RWPE1 (cell line): ENCODE data around the gene ACAA1.

Experiments
- CTCF ChIA-PET: fragments of 350-600 bp; sonication (Branson Sonifier 250); formaldehyde crosslinking; extraction: SDS; loops from one replicate; lab custom pipeline; 2021; lab: Yijun Ruan, JAX
- POLR2A ChIA-PET: fragments of 400-600 bp; formaldehyde crosslinking; extraction: SDS; loops from one replicate; lab custom pipeline; 2020; ENCODE audit warnings: antibody characterized with exemption; ENCODE audit not compliant: low non-redundant PET; lab: Yijun Ruan, JAX
- DNase-seq: peaks from one replicate; pipeline ENCODE4 v3.0.0; 2012; ENCODE audit warnings: low spot score
- H3K27ac ChIP-seq: fragments of 450-650 bp; 2 replicates; pipeline ENCODE4 v1.5.1; 2017
- TF ChIP-seq, protein P1 (sequence below): fragments of 450-650 bp; conservative IDR thresholded peaks from 2 replicates; pipeline ENCODE4 v1.5.1; 2017; ENCODE audit warnings: low read depth, mild to moderate bottlenecking

ACAA1 gene

GRCh38 chr3:38109580-38110313, 27.2 kb downstream of the ACAA1 start:
- DNase-seq = no peak
- CTCF ChIA-PET = interaction anchor here (0.6 to 0.7 kb wide), 2 partner anchors 14 to 142 kb away, joined by 3 read pairs; no protein-coding TSS in a partner anchor
- POLR2A ChIA-PET = no interaction called here
- no peak overlapping the region for H3K27ac ChIP-seq
- TF ChIP-seq, protein P1, sequence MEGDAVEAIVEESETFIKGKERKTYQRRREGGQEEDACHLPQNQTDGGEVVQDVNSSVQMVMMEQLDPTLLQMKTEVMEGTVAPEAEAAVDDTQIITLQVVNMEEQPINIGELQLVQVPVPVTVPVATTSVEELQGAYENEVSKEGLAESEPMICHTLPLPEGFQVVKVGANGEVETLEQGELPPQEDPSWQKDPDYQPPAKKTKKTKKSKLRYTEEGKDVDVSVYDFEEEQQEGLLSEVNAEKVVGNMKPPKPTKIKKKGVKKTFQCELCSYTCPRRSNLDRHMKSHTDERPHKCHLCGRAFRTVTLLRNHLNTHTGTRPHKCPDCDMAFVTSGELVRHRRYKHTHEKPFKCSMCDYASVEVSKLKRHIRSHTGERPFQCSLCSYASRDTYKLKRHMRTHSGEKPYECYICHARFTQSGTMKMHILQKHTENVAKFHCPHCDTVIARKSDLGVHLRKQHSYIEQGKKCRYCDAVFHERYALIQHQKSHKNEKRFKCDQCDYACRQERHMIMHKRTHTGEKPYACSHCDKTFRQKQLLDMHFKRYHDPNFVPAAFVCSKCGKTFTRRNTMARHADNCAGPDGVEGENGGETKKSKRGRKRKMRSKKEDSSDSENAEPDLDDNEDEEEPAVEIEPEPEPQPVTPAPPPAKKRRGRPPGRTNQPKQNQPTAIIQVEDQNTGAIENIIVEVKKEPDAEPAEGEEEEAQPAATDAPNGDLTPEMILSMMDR = no peak

DNA sequence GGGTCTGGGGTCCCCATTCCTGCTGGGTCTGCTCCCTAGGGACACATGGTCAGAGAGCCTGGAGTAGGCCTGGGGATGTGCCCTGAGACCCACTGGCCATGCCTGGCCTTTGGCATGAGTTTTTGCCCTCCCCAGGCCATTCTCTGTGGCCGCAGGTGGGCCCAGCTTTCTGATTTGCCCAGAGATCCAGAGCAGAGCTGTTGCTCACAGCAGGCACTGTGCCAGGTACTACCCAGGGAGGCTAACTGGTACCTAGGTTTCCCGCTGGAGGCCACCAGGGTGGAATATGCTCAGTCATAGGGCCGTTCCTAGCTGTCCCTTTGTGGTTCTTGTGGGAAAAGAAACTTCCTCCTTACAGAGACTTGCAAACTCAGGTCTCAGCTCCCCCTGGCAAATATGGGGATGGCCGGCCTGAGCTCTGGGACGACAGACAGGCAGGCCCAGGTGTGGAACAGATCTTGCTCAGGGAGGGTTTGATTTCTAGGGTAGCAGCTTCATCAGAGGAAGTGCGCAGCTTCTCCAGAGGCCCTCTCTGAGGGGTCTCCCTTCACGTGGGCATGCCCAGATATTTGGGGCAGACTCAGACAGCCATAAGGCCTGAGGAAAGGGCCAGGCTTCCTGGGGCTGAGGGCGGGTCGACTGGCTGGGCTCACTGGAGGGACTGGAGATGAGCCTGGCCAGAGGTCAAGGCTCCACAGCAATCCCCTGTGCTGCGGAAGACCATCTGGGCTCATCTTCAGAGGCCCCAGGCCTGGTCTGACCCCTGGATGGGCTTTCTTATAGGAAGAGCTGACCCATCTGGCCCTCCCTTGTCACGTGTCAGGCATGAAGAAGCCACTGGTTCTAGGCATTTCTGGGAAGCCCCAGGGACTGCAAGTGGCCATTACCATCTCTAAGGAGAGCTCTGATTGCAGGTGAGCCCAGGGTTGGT, 28.0 kb downstream of the ACAA1 start:
- TF ChIP-seq, protein P1 = no peak
- DNase-seq = no peak
- POLR2A ChIA-PET = no interaction called here
- CTCF ChIA-PET = interaction anchor here (0.6 kb wide), 1 partner anchor 372 kb away, joined by 3 read pairs; no protein-coding TSS in a partner anchor
- H3K27ac ChIP-seq = no peak overlapping the region

GRCh38 chr3:38107911-38108648, 28.8 kb downstream of the ACAA1 start:
- ChIA-PET POLR2A (no interaction called here), CTCF (interaction anchor here (0.6 kb wide), 1 partner anchor 373 kb away, joined by 3 read pairs; no protein-coding TSS in a partner anchor)
- no peak overlapping the region for H3K27ac ChIP-seq
- TF ChIP-seq, protein P1 = no peak
- no peak for DNase-seq

DNA sequence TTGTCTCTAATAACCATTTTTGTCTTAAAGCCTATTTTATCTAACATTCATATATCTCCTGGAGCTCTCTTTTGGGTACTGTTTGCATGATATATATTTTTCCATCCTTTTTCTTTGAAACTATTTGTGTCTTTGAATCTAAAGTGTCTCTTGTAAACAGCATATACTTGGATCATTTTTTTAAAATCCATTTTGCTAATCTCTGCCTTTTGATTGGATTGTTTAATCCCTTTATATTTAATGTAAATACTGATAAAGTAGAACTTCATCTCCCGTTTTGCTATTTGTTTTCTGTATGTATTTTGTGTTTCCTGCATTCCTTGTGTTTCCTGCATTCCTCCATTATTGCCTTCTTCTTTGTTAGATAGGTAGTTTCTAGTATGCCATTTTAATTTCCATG, 31.4 kb downstream of the ACAA1 start:
- TF ChIP-seq, protein P1 = no peak
- DNase-seq = no peak
- CTCF ChIA-PET = no interaction called here
- H3K27ac ChIP-seq = no peak overlapping the region
- POLR2A ChIA-PET = no interaction called here

DNA sequence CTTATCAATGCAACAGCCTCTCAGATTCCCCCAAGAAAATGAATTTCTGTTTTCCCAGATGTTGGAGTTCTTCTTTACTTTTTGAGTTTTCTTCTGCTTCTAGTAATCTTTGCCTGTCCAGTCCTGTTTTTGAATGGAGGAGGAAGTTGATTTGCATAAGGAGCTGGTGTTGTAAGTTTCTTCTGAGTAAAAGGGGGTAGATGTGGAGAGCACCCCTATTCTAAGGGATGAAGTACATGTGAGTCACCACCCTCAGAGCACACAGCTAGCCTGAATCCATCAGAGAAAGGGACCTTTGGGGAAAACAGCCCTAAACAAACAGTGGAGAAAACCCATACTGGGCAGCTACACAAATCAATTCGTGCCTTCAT, 34.5 kb downstream of the ACAA1 start:
- H3K27ac ChIP-seq = no peak overlapping the region
- TF ChIP-seq, protein P1 = no peak
- no peak for DNase-seq
- POLR2A ChIA-PET = no interaction called here
- CTCF ChIA-PET = no interaction called here
